ENCODE data around the gene ZC2HC1C. TPM values are rescaled to one million over a fixed set of nuclear protein-coding genes. Genes with fewer than 3 reads are reported as not detected.
A peak's percentile ranks its signal among the peaks of the same experiment; 100 is the strongest.

ZC2HC1C gene
- total and polyA plus RNA-seq, 3 donors from 2014 or later, result 35.2 to 233 (median 63.5) TPM

GRCh38 chr14:75041613-75042012, 27.8 kb upstream of the ZC2HC1C start:
- WGBS, 2 donors, result 63 to 74% methylated on average over 4 of the region's 4 CpGs
- H3K36me3 ChIP-seq (ENCODE audit: low read depth, missing control alignments), result no peaks in the 10 kb centered on the region
- intact Hi-C loops (cut with DNase I; ENCODE audit: low total_unique reads), result no loop called here
- no peaks in the 10 kb centered on the region for H3K9me3 ChIP-seq
- H3K4me1 ChIP-seq, result peaks cover 4% of the 10 kb centered on the region
- DNase-seq, result no peak
- H3K27ac ChIP-seq, result peak overlapping the region in 1 of 2 donors; percentile 2
- TF ChIP-seq CTCF (IDR thresholded peaks at IDR 0.05) (no peak), POLR2A (IDR thresholded peaks at IDR 0.05) (no peak)
- H3K27me3 ChIP-seq, result no peaks in the 10 kb centered on the region
- H3K4me3 ChIP-seq, result no peak overlapping the region

- no peaks in the 10 kb centered on the region for H3K27me3 ChIP-seq
- intact Hi-C loops (cut with DNase I; ENCODE audit: low total_unique reads), result no loop called here
- H3K4me3 ChIP-seq, result no peak overlapping the region
- H3K4me1 ChIP-seq, result peaks cover 4% of the 10 kb centered on the region
- H3K36me3 ChIP-seq (ENCODE audit: low read depth, missing control alignments), result no peaks in the 10 kb centered on the region
- TF ChIP-seq POLR2A (IDR thresholded peaks at IDR 0.05), result no peak
- no peak for TF ChIP-seq CTCF (IDR thresholded peaks at IDR 0.05)
- no peak for DNase-seq
- WGBS, 2 donors, result 45 to 49% methylated on average over 6 of the region's 6 CpGs
- peak overlapping the region in 1 of 2 donors; percentile 2 for H3K27ac ChIP-seq
- H3K9me3 ChIP-seq, result no peaks in the 10 kb centered on the region
Measured at GRCh38 chr14:75042035-75042434, 27.4 kb upstream of the ZC2HC1C start.

GRCh38 chr14:75044322-75044721, 25.1 kb upstream of the ZC2HC1C start:
- Histone ChIP-seq H3K36me3 (ENCODE audit: low read depth, missing control alignments) (no peaks in the 10 kb centered on the region), H3K27me3 (no peaks in the 10 kb centered on the region), H3K9me3 (no peaks in the 10 kb centered on the region), H3K27ac (no peak overlapping the region), H3K4me1 (peaks cover 12% of the 10 kb centered on the region), H3K4me3 (no peak overlapping the region)
- no peak for DNase-seq
- intact Hi-C loops (cut with DNase I; ENCODE audit: low total_unique reads), result no loop called here
- WGBS, 2 donors, result 61 to 86% methylated on average over 2 of the region's 2 CpGs
- TF ChIP-seq POLR2A (IDR thresholded peaks at IDR 0.05) (no peak), CTCF (IDR thresholded peaks at IDR 0.05) (no peak)

GRCh38 chr14:75044752-75045151, 24.7 kb upstream of the ZC2HC1C start:
- intact Hi-C loops (cut with DNase I; ENCODE audit: low total_unique reads), result no loop called here
- no peaks in the 10 kb centered on the region for H3K27me3 ChIP-seq
- DNase-seq, result no peak
- 84 to 88% methylated on average over 8 of the region's 8 CpGs for WGBS, 2 donors
- H3K4me1 ChIP-seq, result peaks cover 13% of the 10 kb centered on the region
- H3K36me3 ChIP-seq (ENCODE audit: low read depth, missing control alignments), result no peaks in the 10 kb centered on the region
- TF ChIP-seq POLR2A (IDR thresholded peaks at IDR 0.05) (no peak), CTCF (IDR thresholded peaks at IDR 0.05) (no peak)
- H3K4me3 ChIP-seq, result no peak overlapping the region
- H3K9me3 ChIP-seq, result no peaks in the 10 kb centered on the region
- H3K27ac ChIP-seq, result no peak overlapping the region

GRCh38 chr14:75046275-75046674, 23.2 kb upstream of the ZC2HC1C start:
- no peaks in the 10 kb centered on the region for H3K9me3 ChIP-seq
- no peaks in the 10 kb centered on the region for H3K36me3 ChIP-seq (ENCODE audit: low read depth, missing control alignments)
- H3K27me3 ChIP-seq, result no peaks in the 10 kb centered on the region
- no peak overlapping the region for H3K27ac ChIP-seq
- H3K4me1 ChIP-seq, result peaks cover 21% of the 10 kb centered on the region
- H3K4me3 ChIP-seq, result no peak overlapping the region
- 93 to 95% methylated on average over 5 of the region's 5 CpGs for WGBS, 2 donors
- DNase-seq, result no peak
- TF ChIP-seq POLR2A (IDR thresholded peaks at IDR 0.05) (no peak), CTCF (IDR thresholded peaks at IDR 0.05) (no peak)
- intact Hi-C loops (cut with DNase I; ENCODE audit: low total_unique reads), result no loop called here

Measured in testis (tissue), 3 donors.